Endothelial cell (in vitro differentiated cells): ENCODE measurements around the gene PC. TPM values are rescaled to one million over a fixed set of nuclear protein-coding genes. Genes with fewer than 3 reads are reported as not detected.
A peak's percentile ranks its signal among the peaks of the same experiment; 100 is the strongest.

Source experiments
- DNase-seq: peaks from one replicate; pipeline ENCODE4 v3.0.0; 2021; ENCODE audit warnings: low spot score
- H3K27ac Mint-ChIP-seq: one replicate; pipeline ENCODE4 v1.8.0; 2021; ENCODE audit warnings: mixed read lengths, inconsistent platforms; ENCODE audit not compliant: unreplicated experiment
- H3K27me3 Mint-ChIP-seq: one replicate; pipeline ENCODE4 v1.8.0; 2021; ENCODE audit warnings: mild to moderate bottlenecking, moderate library complexity, mixed read lengths, inconsistent platforms; ENCODE audit not compliant: unreplicated experiment
- H3K36me3 Mint-ChIP-seq: one replicate; pipeline ENCODE4 v1.8.0; 2021; ENCODE audit warnings: mild to moderate bottlenecking, low read depth, mixed read lengths, inconsistent platforms; ENCODE audit not compliant: unreplicated experiment
- H3K4me1 Mint-ChIP-seq: one replicate; pipeline ENCODE4 v1.8.0; 2021; ENCODE audit warnings: mild to moderate bottlenecking, mixed read lengths, inconsistent platforms; ENCODE audit not compliant: unreplicated experiment
- H3K4me3 Mint-ChIP-seq: one replicate; pipeline ENCODE4 v1.8.0; 2021; ENCODE audit warnings: mild to moderate bottlenecking, mixed read lengths, inconsistent platforms; ENCODE audit not compliant: unreplicated experiment
- H3K9me3 Mint-ChIP-seq: one replicate; pipeline ENCODE4 v1.8.0; 2021; ENCODE audit warnings: mixed read lengths, inconsistent platforms; ENCODE audit not compliant: unreplicated experiment
- CTCF ChIP-seq: fragments of 200-600 bp; sonication (generic); IDR thresholded peaks from one replicate; pipeline ENCODE4 v1.5.0; 2021; ENCODE audit warnings: antibody characterized with exemption; ENCODE audit not compliant: unreplicated experiment
- total RNA-seq: library from RNA; stranded (reverse); fragmentation: NEBNext Ultra II Directional; extraction: Animal tissue kit (Norgen Biotek cat#: 25700); gene quantifications from one replicate; pipeline ENCODE4 v1.2.1, GENCODE V29; 2021; ENCODE audit not compliant: unreplicated experiment

PC gene
- total RNA-seq, 1 donor from 2014 or later: 5.8 TPM

- Mint-ChIP-seq H3K36me3 (no peaks in the 10 kb centered on the region), H3K27ac (peak overlapping the region; percentile 48), H3K9me3 (no peaks in the 10 kb centered on the region), H3K27me3 (peaks cover 6% of the 10 kb centered on the region), H3K4me3 (no peak overlapping the region), H3K4me1 (peaks cover 7% of the 10 kb centered on the region)
- no peak for TF ChIP-seq CTCF
- DNase-seq: no peak
Observed at GRCh38 chr11:66885469-66885868, 72.7 kb downstream of the PC start.

- Mint-ChIP-seq H3K36me3 (no peaks in the 10 kb centered on the region), H3K9me3 (no peaks in the 10 kb centered on the region), H3K4me1 (peaks cover 7% of the 10 kb centered on the region), H3K27me3 (peaks cover 6% of the 10 kb centered on the region), H3K27ac (no peak overlapping the region), H3K4me3 (no peak overlapping the region)
- no peak for DNase-seq
- no peak for TF ChIP-seq CTCF
Observed at GRCh38 chr11:66884443-66884842, 73.7 kb downstream of the PC start.

- Mint-ChIP-seq H3K36me3 (no peaks in the 10 kb centered on the region), H3K27ac (no peak overlapping the region), H3K4me1 (peaks cover 7% of the 10 kb centered on the region), H3K9me3 (no peaks in the 10 kb centered on the region), H3K27me3 (peaks cover 6% of the 10 kb centered on the region), H3K4me3 (no peak overlapping the region)
- peak; percentile 81 for DNase-seq
- peak; percentile 61 for TF ChIP-seq CTCF
Observed at GRCh38 chr11:66883016-66883965, 74.9 kb downstream of the PC start.

GRCh38 chr11:66882561-66883015, 75.6 kb downstream of the PC start:
- Mint-ChIP-seq H3K36me3 (no peaks in the 10 kb centered on the region), H3K9me3 (no peaks in the 10 kb centered on the region), H3K27me3 (peaks cover 6% of the 10 kb centered on the region), H3K4me1 (peaks cover 7% of the 10 kb centered on the region), H3K27ac (no peak overlapping the region), H3K4me3 (no peak overlapping the region)
- no peak for DNase-seq
- TF ChIP-seq CTCF: no peak

GRCh38 chr11:66881927-66882452, 76.2 kb downstream of the PC start:
- Mint-ChIP-seq H3K4me1 (peaks cover 7% of the 10 kb centered on the region), H3K9me3 (no peaks in the 10 kb centered on the region)
- TF ChIP-seq CTCF: no peak

More at GRCh38 chr11:66881927-66882452, 76.2 kb downstream of the PC start:
- no peak overlapping the region for H3K27ac Mint-ChIP-seq
- H3K36me3 Mint-ChIP-seq: no peaks in the 10 kb centered on the region
- H3K4me3 Mint-ChIP-seq: no peak overlapping the region
- H3K27me3 Mint-ChIP-seq: peaks cover 6% of the 10 kb centered on the region
- DNase-seq: no peak
